ENCODE results near the gene NUMA1.
A peak's percentile ranks its signal among the peaks of the same experiment; 100 is the strongest.

The NUMA1 gene

GRCh38 chr11:72067676-72068075 lies 12.7 kb downstream of the NUMA1 start:
- DNase-seq (ENCODE audit: low read depth), result no peak

GRCh38 chr11:72067266-72067665 lies 13.1 kb downstream of the NUMA1 start:
- DNase-seq (ENCODE audit: low read depth), result no peak

GRCh38 chr11:72066855-72067254 lies 13.5 kb downstream of the NUMA1 start:
- no peak for DNase-seq (ENCODE audit: low read depth)

- DNase-seq (ENCODE audit: low read depth), result no peak
Observed at GRCh38 chr11:72061739-72062396, 18.5 kb downstream of the NUMA1 start.

GRCh38 chr11:72058416-72059034 lies 21.8 kb downstream of the NUMA1 start:
- no peak for DNase-seq (ENCODE audit: low read depth)

GRCh38 chr11:72048766-72049460 lies 31.4 kb downstream of the NUMA1 start:
- DNase-seq (ENCODE audit: low read depth), result no peak

- DNase-seq (ENCODE audit: low read depth), result no peak
Observed at GRCh38 chr11:72045849-72046248, 34.5 kb downstream of the NUMA1 start.

- no peak for DNase-seq (ENCODE audit: low read depth)
Observed at GRCh38 chr11:72042064-72042745, 38.1 kb downstream of the NUMA1 start.

GRCh38 chr11:72041364-72042063 lies 38.8 kb downstream of the NUMA1 start:
- peak; percentile 43 for DNase-seq (ENCODE audit: low read depth)

GRCh38 chr11:72040491-72041363 lies 39.6 kb downstream of the NUMA1 start:
- peak; percentile 77 for DNase-seq (ENCODE audit: low read depth)

GRCh38 chr11:72039856-72040401 lies 40.4 kb downstream of the NUMA1 start:
- no peak for DNase-seq (ENCODE audit: low read depth)

GRCh38 chr11:72039031-72039855 lies 41.1 kb downstream of the NUMA1 start:
- DNase-seq (ENCODE audit: low read depth), result no peak

GRCh38 chr11:72038491-72038890 lies 41.9 kb downstream of the NUMA1 start:
- no peak for DNase-seq (ENCODE audit: low read depth)

- DNase-seq (ENCODE audit: low read depth), result no peak
Observed at GRCh38 chr11:72037554-72038311, 42.6 kb downstream of the NUMA1 start.

GRCh38 chr11:72036687-72037086 lies 43.7 kb downstream of the NUMA1 start:
- DNase-seq (ENCODE audit: low read depth), result no peak

- no peak for DNase-seq (ENCODE audit: low read depth)
Observed at GRCh38 chr11:72030472-72031045, 49.8 kb downstream of the NUMA1 start.

- DNase-seq (ENCODE audit: low read depth), result no peak
Observed at GRCh38 chr11:72026090-72026489, 54.3 kb downstream of the NUMA1 start.

GRCh38 chr11:72024069-72024754 lies 56.1 kb downstream of the NUMA1 start:
- no peak for DNase-seq (ENCODE audit: low read depth)

Measured in GM04503 (cell line).